ENCODE data around the gene NAIF1. TPM values are rescaled to one million over a fixed set of nuclear protein-coding genes. Genes with fewer than 3 reads are reported as not detected.

The NAIF1 gene
- polyA plus RNA-seq, 1 donor from 2014 or later: 9.9 TPM

GRCh38 chr9:128104171-128104618 lies 37.1 kb upstream of the NAIF1 start:
- Histone ChIP-seq H3K36me3 (ENCODE audit: insufficient read depth, low read length) (no peaks in the 10 kb centered on the region), H3K9me3 (ENCODE audit: low read length) (no peaks in the 10 kb centered on the region), H3K27me3 (ENCODE audit: insufficient read depth, low read depth, low read length) (no peaks in the 10 kb centered on the region), H3K9ac (ENCODE audit: low read length) (no peak overlapping the region), H3K9me2 (ENCODE audit: insufficient read depth, low read length) (no peaks in the 10 kb centered on the region), H3F3A (ENCODE audit: insufficient read depth, low read length, poor library complexity, severe bottlenecking) (no peaks in the 10 kb centered on the region), H3K27ac (ENCODE audit: low read length) (no peak overlapping the region), H3K4me3 (ENCODE audit: low read length) (no peak overlapping the region), H4K20me1 (ENCODE audit: insufficient read depth) (no peaks in the 10 kb centered on the region), H3K79me2 (replicated peaks; ENCODE audit: insufficient read depth, low read length) (no peaks in the 10 kb centered on the region), H3K4me2 (ENCODE audit: low read length) (no peak overlapping the region), H2AFZ (ENCODE audit: low read depth, low read length) (no peak overlapping the region)
- TF ChIP-seq EZH2 (IDR thresholded peaks at IDR 0.05; ENCODE audit: borderline replicate concordance, insufficient read depth, low read length, poor library complexity, severe bottlenecking) (no peak), RAD21 (conservative IDR thresholded peaks at IDR 0.05) (no peak)

- no peak overlapping the region for H2AFZ ChIP-seq (ENCODE audit: low read depth, low read length)
- no peaks in the 10 kb centered on the region for H3K9me3 ChIP-seq (ENCODE audit: low read length)
- H3K36me3 ChIP-seq (ENCODE audit: insufficient read depth, low read length): no peaks in the 10 kb centered on the region
- TF ChIP-seq EZH2 (IDR thresholded peaks at IDR 0.05; ENCODE audit: borderline replicate concordance, insufficient read depth, low read length, poor library complexity, severe bottlenecking) (no peak), CTCF (IDR thresholded peaks at IDR 0.05; ENCODE audit: poor library complexity, severe bottlenecking) (peak; percentile 19)
- no peak overlapping the region for H3K9ac ChIP-seq (ENCODE audit: low read length)
- no peaks in the 10 kb centered on the region for H3K27me3 ChIP-seq (ENCODE audit: insufficient read depth, low read depth, low read length)
- no peak overlapping the region for H3K27ac ChIP-seq (ENCODE audit: low read length)
- no peaks in the 10 kb centered on the region for H3F3A ChIP-seq (ENCODE audit: insufficient read depth, low read length, poor library complexity, severe bottlenecking)
- no peaks in the 10 kb centered on the region for H4K20me1 ChIP-seq (ENCODE audit: insufficient read depth)
- no peaks in the 10 kb centered on the region for H3K9me2 ChIP-seq (ENCODE audit: insufficient read depth, low read length)
- no peak overlapping the region for H3K4me2 ChIP-seq (ENCODE audit: low read length)
- no peak overlapping the region for H3K4me3 ChIP-seq (ENCODE audit: low read length)
- H3K79me2 ChIP-seq (replicated peaks; ENCODE audit: insufficient read depth, low read length): no peaks in the 10 kb centered on the region
These were observed 36.5 kb upstream of the NAIF1 start for GRCh38 chr9:128103589-128103962.

- Histone ChIP-seq H3K9ac (ENCODE audit: low read length) (no peak overlapping the region), H3K27me3 (ENCODE audit: insufficient read depth, low read depth, low read length) (no peaks in the 10 kb centered on the region), H3K27ac (ENCODE audit: low read length) (no peak overlapping the region), H3K9me3 (ENCODE audit: low read length) (no peaks in the 10 kb centered on the region), H4K20me1 (ENCODE audit: insufficient read depth) (no peaks in the 10 kb centered on the region), H2AFZ (ENCODE audit: low read depth, low read length) (no peak overlapping the region), H3K4me2 (ENCODE audit: low read length) (no peak overlapping the region), H3K9me2 (ENCODE audit: insufficient read depth, low read length) (no peaks in the 10 kb centered on the region), H3K4me3 (ENCODE audit: low read length) (no peak overlapping the region), H3F3A (ENCODE audit: insufficient read depth, low read length, poor library complexity, severe bottlenecking) (no peaks in the 10 kb centered on the region), H3K79me2 (replicated peaks; ENCODE audit: insufficient read depth, low read length) (no peaks in the 10 kb centered on the region), H3K36me3 (ENCODE audit: insufficient read depth, low read length) (no peaks in the 10 kb centered on the region)
- TF ChIP-seq RAD21 (conservative IDR thresholded peaks at IDR 0.05): no peak
- no peak for TF ChIP-seq REST (IDR thresholded peaks at IDR 0.05; ENCODE audit: borderline replicate concordance)
These were observed 35.9 kb upstream of the NAIF1 start for GRCh38 chr9:128102861-128103588.
